HEK293T (cell line): Measurements from ENCODE around the gene FLVCR1.

ENCODE experiments used
- CTCF ChIA-PET: fragments of 350-600 bp; formaldehyde crosslinking; extraction: SDS; loops from one replicate; lab custom pipeline; 2021; ENCODE audit warnings: antibody characterized with exemption, inconsistent platforms; lab: Yijun Ruan, JAX
- POLR2A ChIA-PET: fragments of 350-600 bp; formaldehyde crosslinking; extraction: SDS; loops from one replicate; lab custom pipeline; 2020; ENCODE audit warnings: antibody characterized with exemption, inconsistent platforms; lab: Yijun Ruan, JAX
- DNase-seq: peaks from one replicate; pipeline ENCODE4 v3.0.0; 2012; ENCODE audit warnings: mixed read lengths; ENCODE audit errors: extremely low spot score
- ARNT ChIP-seq: fragments of 450-650 bp; IDR thresholded peaks from 2 replicates; pipeline ENCODE4 v1.6.1; 2017; ENCODE audit warnings: mild to moderate bottlenecking
- BHLHE40 ChIP-seq: fragments of 450-650 bp; IDR thresholded peaks from 2 replicates; pipeline ENCODE4 v1.6.1; 2016; ENCODE audit warnings: mild to moderate bottlenecking, moderate library complexity, borderline replicate concordance
- CTBP1 ChIP-seq: fragments of 450-650 bp; IDR thresholded peaks from 2 replicates; pipeline ENCODE4 v1.6.1; 2016; ENCODE audit warnings: borderline replicate concordance
- ELF4 ChIP-seq: fragments of 450-650 bp; IDR thresholded peaks from 2 replicates; pipeline ENCODE4 v1.6.1; 2017; ENCODE audit warnings: antibody characterized with exemption
- FOXA1 ChIP-seq: fragments of 450-650 bp; IDR thresholded peaks from 2 replicates; pipeline ENCODE4 v1.6.1; 2016; ENCODE audit warnings: mild to moderate bottlenecking
- FOXK2 ChIP-seq: fragments of 450-650 bp; IDR thresholded peaks from 2 replicates; pipeline ENCODE4 v1.6.1; 2016; ENCODE audit warnings: mild to moderate bottlenecking
- FOXM1 ChIP-seq: fragments of 450-650 bp; IDR thresholded peaks from 2 replicates; pipeline ENCODE4 v1.6.1; 2017; ENCODE audit warnings: mild to moderate bottlenecking, borderline replicate concordance
- HDGF ChIP-seq: fragments of 450-650 bp; IDR thresholded peaks from 2 replicates; pipeline ENCODE4 v1.6.1; 2017; ENCODE audit warnings: antibody characterized with exemption, borderline replicate concordance
- L3MBTL2 ChIP-seq: fragments of 450-650 bp; conservative IDR thresholded peaks from 2 replicates; pipeline ENCODE4 v1.6.1; 2016; ENCODE audit warnings: mild to moderate bottlenecking
- NFRKB ChIP-seq: fragments of 450-650 bp; IDR thresholded peaks from 2 replicates; pipeline ENCODE4 v1.6.1; 2016; ENCODE audit warnings: mild to moderate bottlenecking, moderate library complexity
- PKNOX1 ChIP-seq: fragments of 450-650 bp; IDR thresholded peaks from 2 replicates; pipeline ENCODE4 v1.6.1; 2016
- SP1 ChIP-seq: fragments of 450-650 bp; IDR thresholded peaks from 2 replicates; pipeline ENCODE4 v1.6.1; 2017
- TARDBP ChIP-seq: fragments of 450-650 bp; IDR thresholded peaks from 2 replicates; pipeline ENCODE4 v1.6.1; 2016
- ZNF384 ChIP-seq: fragments of 450-650 bp; IDR thresholded peaks from 2 replicates; pipeline ENCODE4 v1.6.1; 2016

The FLVCR1 gene

GRCh38 chr1:212946872-212947271, 88.8 kb downstream of the FLVCR1 start:
- no peak for DNase-seq
- POLR2A ChIA-PET, result no interaction called here
- CTCF ChIA-PET, result interaction anchor here (1.2 kb wide), 1 partner anchor 21 kb away, joined by 3 read pairs; no protein-coding TSS in a partner anchor
- TF ChIP-seq TARDBP (no peak), FOXA1 (no peak), CTBP1 (no peak), BHLHE40 (no peak), FOXK2 (no peak), ARNT (no peak), PKNOX1 (no peak), L3MBTL2 (no peak), SP1 (no peak), HDGF (no peak), ELF4 (no peak), NFRKB (no peak), ZNF384 (no peak), FOXM1 (no peak)
